ENCODE measurements around the gene EEPD1. TPM values are rescaled to one million over a fixed set of nuclear protein-coding genes. Genes with fewer than 3 reads are reported as not detected.
"Not testable (repeated sequence)": the region's sequence is repeated elsewhere in the genome, so short reads cannot be mapped to it uniquely, and the experiment has no call there.

Gene EEPD1
- total RNA-seq, 6 experiments from 2014 or later = 0.95 to 2.7 (median 1.5) TPM

DNA sequence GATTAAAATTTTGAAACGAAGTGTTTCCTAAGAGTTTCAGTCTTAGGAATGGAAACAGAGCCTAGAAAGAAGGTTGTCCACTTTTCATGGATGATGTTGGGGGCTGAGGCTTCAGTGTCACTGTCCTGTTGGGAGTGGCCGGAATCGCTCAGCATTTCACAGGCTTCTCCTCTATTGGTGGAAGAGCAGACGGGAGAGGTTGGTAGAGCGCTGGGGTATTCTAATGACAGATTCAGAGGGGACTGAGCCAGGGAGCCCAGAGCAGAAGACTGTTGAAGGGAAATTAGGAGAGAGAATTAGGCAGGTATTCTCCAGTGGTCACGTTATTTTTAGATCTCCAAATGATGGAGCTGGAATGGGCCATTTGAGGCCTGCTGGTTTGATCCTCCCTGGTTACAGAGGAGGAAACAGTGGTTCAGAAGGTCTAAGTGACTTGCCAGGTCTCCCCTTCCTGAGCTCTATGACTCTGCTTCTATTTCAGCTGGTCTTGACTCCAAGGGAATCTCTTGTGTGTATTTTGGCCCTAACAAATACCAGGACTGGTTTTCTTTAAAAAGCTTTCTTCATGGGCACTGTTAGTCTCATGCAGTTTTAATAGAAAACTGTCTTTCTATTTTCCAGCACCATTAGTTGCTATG lies 35.7 kb upstream of the EEPD1 start:
- Mint-ChIP-seq H3K27ac (peak overlapping the region; percentile 94), H3K9me3 (peaks cover 12% of the 10 kb centered on the region), H3K4me1 (ENCODE audit: low read depth) (peaks cover 55% of the 10 kb centered on the region), H3K27me3 (ENCODE audit: insufficient read depth) (peaks cover 7% of the 10 kb centered on the region), H3K4me3 (peak overlapping the region; percentile 84), H3K36me3 (ENCODE audit: low read depth) (peaks cover 13% of the 10 kb centered on the region)
- TF ChIP-seq, protein P1, sequence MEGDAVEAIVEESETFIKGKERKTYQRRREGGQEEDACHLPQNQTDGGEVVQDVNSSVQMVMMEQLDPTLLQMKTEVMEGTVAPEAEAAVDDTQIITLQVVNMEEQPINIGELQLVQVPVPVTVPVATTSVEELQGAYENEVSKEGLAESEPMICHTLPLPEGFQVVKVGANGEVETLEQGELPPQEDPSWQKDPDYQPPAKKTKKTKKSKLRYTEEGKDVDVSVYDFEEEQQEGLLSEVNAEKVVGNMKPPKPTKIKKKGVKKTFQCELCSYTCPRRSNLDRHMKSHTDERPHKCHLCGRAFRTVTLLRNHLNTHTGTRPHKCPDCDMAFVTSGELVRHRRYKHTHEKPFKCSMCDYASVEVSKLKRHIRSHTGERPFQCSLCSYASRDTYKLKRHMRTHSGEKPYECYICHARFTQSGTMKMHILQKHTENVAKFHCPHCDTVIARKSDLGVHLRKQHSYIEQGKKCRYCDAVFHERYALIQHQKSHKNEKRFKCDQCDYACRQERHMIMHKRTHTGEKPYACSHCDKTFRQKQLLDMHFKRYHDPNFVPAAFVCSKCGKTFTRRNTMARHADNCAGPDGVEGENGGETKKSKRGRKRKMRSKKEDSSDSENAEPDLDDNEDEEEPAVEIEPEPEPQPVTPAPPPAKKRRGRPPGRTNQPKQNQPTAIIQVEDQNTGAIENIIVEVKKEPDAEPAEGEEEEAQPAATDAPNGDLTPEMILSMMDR (IDR thresholded peaks at IDR 0.05) = no peak
- no peak for DNase-seq

DNA sequence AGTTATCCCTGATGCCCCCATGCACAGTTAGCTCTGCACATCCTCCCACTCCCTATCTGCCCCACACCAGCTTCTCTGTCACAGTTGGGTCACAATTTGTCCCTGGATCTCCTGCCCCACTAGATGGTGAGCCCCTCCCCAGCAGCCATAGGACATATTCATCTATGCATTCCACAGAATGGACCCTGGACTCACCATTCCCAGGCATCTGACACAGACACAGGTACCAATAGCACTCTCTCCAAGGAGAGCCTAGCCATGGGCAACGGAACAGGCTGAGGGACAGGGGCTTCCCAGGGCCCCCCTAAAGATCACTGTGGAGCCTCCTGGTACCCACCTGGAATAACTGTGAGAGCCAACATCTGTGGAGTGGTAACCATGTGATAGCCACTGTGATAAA lies 34.7 kb upstream of the EEPD1 start:
- Mint-ChIP-seq H3K27me3 (ENCODE audit: insufficient read depth) (peaks cover 14% of the 10 kb centered on the region), H3K9me3 (peaks cover 22% of the 10 kb centered on the region), H3K4me1 (ENCODE audit: low read depth) (peaks cover 50% of the 10 kb centered on the region), H3K27ac (no peak overlapping the region), H3K36me3 (ENCODE audit: low read depth) (peaks cover 20% of the 10 kb centered on the region), H3K4me3 (no peak overlapping the region; the same call in 1 of the 2 replicates)
- TF ChIP-seq, protein P1 (IDR thresholded peaks at IDR 0.05) = no peak
- no peak for DNase-seq

DNA sequence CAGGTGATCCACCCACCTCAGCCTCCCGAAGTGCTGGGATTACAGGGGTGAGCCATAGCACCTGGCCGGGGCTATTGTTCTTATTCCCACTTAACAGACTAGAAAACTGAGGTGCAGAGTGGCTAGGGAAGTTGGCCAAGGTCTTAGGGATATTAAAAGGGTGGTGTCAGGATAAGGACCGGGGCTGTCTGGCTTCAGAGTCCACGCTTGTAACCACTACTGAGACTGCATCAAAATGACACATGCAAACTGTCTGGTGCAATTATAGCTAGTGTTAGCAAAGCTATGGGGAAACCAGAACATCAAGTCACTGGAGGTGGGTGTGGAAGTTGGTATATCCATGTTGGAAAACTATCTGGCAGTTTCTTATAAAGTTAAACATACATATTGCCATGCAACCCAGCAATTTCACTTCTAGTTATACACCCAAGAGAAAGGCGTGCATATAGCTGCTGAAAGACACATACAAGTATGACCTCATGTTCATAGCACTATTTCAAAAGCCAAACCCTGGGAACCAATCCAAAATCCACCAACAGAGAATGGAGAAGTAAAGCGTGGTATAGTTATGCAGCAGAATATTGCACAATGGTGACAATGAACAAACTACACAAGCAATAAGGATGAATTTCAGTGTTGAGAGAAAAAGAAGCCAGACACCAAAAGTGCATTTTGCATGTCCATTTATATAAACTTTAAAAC lies 33.9 kb upstream of the EEPD1 start:
- Mint-ChIP-seq H3K9me3 (peaks cover 29% of the 10 kb centered on the region), H3K27me3 (ENCODE audit: insufficient read depth) (peaks cover 20% of the 10 kb centered on the region), H3K27ac (peak overlapping the region; percentile 63)

DNA sequence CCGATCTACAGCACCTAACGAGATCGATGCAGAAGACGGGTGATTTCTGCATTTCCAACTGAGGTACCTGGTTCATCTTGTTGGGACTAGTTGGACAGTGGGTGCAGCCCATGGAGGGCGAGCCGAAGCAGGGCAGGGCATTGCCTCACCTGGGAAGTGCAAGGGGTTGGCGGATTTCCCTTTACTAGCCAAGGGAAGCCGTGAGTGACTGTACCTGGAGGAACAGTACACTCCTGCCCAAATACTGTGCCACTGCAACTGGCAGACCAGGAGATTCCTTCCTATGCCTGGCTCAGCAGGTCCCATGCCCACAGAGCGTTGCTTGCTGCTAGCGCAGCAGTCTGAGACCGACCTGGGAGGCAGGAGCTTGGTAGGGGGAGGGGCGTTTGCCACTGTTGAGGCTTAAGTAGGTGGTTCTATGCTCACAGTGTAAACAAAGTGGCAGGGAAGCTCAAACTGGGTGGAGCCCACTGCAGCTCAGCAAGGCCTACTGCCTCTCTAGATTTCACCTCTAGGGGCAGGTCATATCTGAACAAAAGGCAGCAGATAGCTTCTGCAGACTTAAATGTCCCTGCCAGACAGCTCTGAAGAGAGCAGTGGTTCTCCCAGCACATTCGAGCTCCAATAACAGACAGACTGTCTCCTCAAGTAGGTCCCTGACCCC lies 32.9 kb upstream of the EEPD1 start:
- Mint-ChIP-seq H3K9me3 (peaks cover 34% of the 10 kb centered on the region), H3K27me3 (ENCODE audit: insufficient read depth) (peaks cover 24% of the 10 kb centered on the region), H3K36me3 (ENCODE audit: low read depth) (peaks cover 20% of the 10 kb centered on the region), H3K4me1 (ENCODE audit: low read depth) (peaks cover 44% of the 10 kb centered on the region)
- not testable (repeated sequence) for H3K4me3 Mint-ChIP-seq, H3K27ac Mint-ChIP-seq, DNase-seq
- TF ChIP-seq, protein P1 (IDR thresholded peaks at IDR 0.05) = 0 out of 2 replicates have a peak, but pooled peaks have one; percentile 8

More for the DNA sequence above, 33.9 kb upstream of the EEPD1 start:
- H3K4me1 Mint-ChIP-seq (ENCODE audit: low read depth) = peaks cover 50% of the 10 kb centered on the region
- TF ChIP-seq, protein P1 (IDR thresholded peaks at IDR 0.05) = no peak
- peak; percentile 94 for DNase-seq
- no peak overlapping the region for H3K4me3 Mint-ChIP-seq
- H3K36me3 Mint-ChIP-seq (ENCODE audit: low read depth) = peaks cover 20% of the 10 kb centered on the region

DNA sequence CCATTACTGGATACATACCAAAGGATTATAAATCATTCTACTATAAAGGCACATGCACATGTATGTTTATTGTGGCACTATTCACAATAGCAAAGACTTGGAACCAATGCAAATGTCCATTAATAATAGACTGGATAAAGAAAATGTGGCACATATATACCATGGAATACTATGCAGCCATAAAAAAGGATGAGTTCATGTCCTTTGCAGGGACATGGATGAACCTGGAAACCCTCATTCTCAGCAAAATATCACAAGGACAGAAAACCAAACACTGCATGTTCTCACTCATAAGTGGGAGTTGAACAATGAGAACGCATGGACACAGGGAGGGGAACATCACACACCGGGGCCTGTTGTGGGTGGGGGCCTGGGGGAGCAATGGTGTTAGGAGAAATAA lies 27.4 kb upstream of the EEPD1 start:
- H3K4me3 Mint-ChIP-seq, H3K27ac Mint-ChIP-seq, DNase-seq: not testable (repeated sequence)
- peaks cover 34% of the 10 kb centered on the region for H3K9me3 Mint-ChIP-seq
- H3K27me3 Mint-ChIP-seq (ENCODE audit: insufficient read depth) = peaks cover 28% of the 10 kb centered on the region
- H3K36me3 Mint-ChIP-seq (ENCODE audit: low read depth) = peaks cover 20% of the 10 kb centered on the region
- H3K4me1 Mint-ChIP-seq (ENCODE audit: low read depth) = peaks cover 19% of the 10 kb centered on the region

Measured in HFFc6 (cell line).